HG02588 (cell line): ENCODE data around the gene LTBP3.
"Not testable (repeated sequence)": the region's sequence is repeated elsewhere in the genome, so short reads cannot be mapped to it uniquely, and the experiment has no call there.

ENCODE experiments used
- ATAC-seq: cut with Tn5 transposase; IDR thresholded peaks from one replicate; pipeline ENCODE4 v1.9.1; 2021; ENCODE audit warnings: mild to moderate bottlenecking, moderate library complexity; ENCODE audit not compliant: unreplicated experiment

The LTBP3 gene

GRCh38 chr11:65572356-65573051, 14.3 kb upstream of the LTBP3 start, which contains the start of gene FAM89B:
Gene FAM89B, plus strand, starts transcription at chr11:65572538. Its CDS starts 132 bp downstream, at chr11:65572670.
- ATAC-seq, result no peak

- ATAC-seq, result no peak
Measured at GRCh38 chr11:65571940-65572339, 13.8 kb upstream of the LTBP3 start.

GRCh38 chr11:65571420-65571819, 13.3 kb upstream of the LTBP3 start:
- ATAC-seq, result no peak

GRCh38 chr11:65569973-65570918, 12.1 kb upstream of the LTBP3 start, which contains the start of gene ZNRD2:
Gene ZNRD2, plus strand, starts transcription at chr11:65570477. Its CDS starts 15 bp downstream, at chr11:65570492.
- ATAC-seq, result peak; percentile 53

- peak; percentile 1 for ATAC-seq
Measured at GRCh38 chr11:65569164-65569972, 11.2 kb upstream of the LTBP3 start.

- no peak for ATAC-seq
Measured at GRCh38 chr11:65565624-65566453, 7.7 kb upstream of the LTBP3 start.

- not testable (repeated sequence) for ATAC-seq
Measured at GRCh38 chr11:65564879-65565559, 6.9 kb upstream of the LTBP3 start.

GRCh38 chr11:65563601-65564000, 5.4 kb upstream of the LTBP3 start:
- ATAC-seq, result no peak

- no peak for ATAC-seq
Measured at GRCh38 chr11:65562788-65563187, 4.6 kb upstream of the LTBP3 start.

- ATAC-seq, result no peak
Measured at GRCh38 chr11:65562020-65562419, 3.9 kb upstream of the LTBP3 start.

GRCh38 chr11:65560555-65561418, 2.6 kb upstream of the LTBP3 start:
- no peak for ATAC-seq

- no peak for ATAC-seq
Measured at GRCh38 chr11:65559951-65560537, 1.9 kb upstream of the LTBP3 start.

- ATAC-seq, result no peak
Measured at GRCh38 chr11:65559535-65559934, 1.4 kb upstream of the LTBP3 start.

GRCh38 chr11:65558930-65559509, 861 bp upstream of the LTBP3 start:
- no peak for ATAC-seq

- no peak for ATAC-seq
Measured at GRCh38 chr11:65557280-65558001, 718 bp downstream of the LTBP3 start.

GRCh38 chr11:65556470-65557279, 1.5 kb downstream of the LTBP3 start:
- ATAC-seq, result no peak
